ENCODE data around the gene POP5. TPM values are rescaled to one million over a fixed set of nuclear protein-coding genes. Genes with fewer than 3 reads are reported as not detected.
A peak's percentile ranks its signal among the peaks of the same experiment; 100 is the strongest.

POP5 gene
- total and polyA plus RNA-seq, 2 experiments from 2014 or later = 38.9 to 68.4 TPM

DNA sequence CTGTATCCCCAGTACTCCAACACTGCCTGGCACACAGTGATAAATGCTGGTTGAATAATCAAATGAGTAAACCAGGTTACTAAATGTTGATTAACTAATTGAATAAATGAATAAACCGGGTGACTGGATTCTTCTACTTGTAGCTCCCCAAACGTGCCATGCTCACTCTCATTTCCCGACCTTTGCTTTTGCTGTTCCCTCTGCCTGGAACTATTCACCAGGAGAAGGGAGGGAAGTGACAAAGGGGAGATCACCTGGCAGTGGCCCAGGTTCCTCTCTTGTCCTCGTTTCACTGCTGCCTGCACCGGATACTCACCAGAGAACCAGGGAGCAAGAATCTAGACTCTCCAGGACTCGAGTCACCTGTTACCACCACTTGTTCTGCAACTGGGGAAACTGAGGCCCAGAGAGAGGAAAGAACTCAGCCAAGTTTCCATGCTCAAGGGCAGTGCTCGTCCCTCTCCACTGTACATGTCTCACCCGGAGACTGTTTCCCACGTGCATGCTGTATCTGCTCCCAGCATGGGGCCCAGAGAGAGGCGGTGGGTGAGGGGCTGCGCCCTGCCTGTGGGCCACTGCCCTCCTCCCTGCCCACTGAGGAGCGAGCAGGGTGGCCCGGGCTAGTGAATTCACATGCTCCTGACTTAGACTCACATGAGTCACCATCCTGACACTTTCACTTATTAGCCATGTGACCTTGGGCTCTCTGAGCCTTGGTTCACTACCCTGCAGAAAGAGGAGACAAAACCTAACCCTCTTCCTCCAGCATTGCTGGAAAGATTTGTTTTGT is 17.7 kb upstream of the POP5 start:
- no peaks in the 10 kb centered on the region for H3K9me2 ChIP-seq (ENCODE audit: insufficient read depth)
- no peak overlapping the region for H3K9ac ChIP-seq
- H3K4me3 ChIP-seq = no peak overlapping the region
- peaks cover 28% of the 10 kb centered on the region; the same call in 1 of the 2 replicates for H3K27me3 ChIP-seq (replicated peaks; ENCODE audit: insufficient read depth)
- H3K27ac ChIP-seq = no peak overlapping the region
- 17 to 19% methylated on average over 12 to 13 of the region's 13 CpGs for WGBS, 2 experiments (ENCODE audit: low coverage in 1 of 2, low lambda C conversion rate in 2 of 2, missing lambda C conversion rate in 2 of 2)
- no peak overlapping the region for H2AFZ ChIP-seq
- peak; percentile 72 for DNase-seq
- TF ChIP-seq EZH2 (IDR thresholded peaks at IDR 0.05; ENCODE audit: insufficient read depth, poor library complexity, severe bottlenecking) = no peak
- no peak for TF ChIP-seq EZH2phosphoT487 (IDR thresholded peaks at IDR 0.05; ENCODE audit: insufficient read depth, low read depth)
- no peaks in the 10 kb centered on the region for H3F3A ChIP-seq (ENCODE audit: insufficient read depth)
- no peaks in the 10 kb centered on the region for H3K79me2 ChIP-seq (ENCODE audit: insufficient read depth)
- no peaks in the 10 kb centered on the region for H3K9me3 ChIP-seq (ENCODE audit: low read depth)
- H3K36me3 ChIP-seq (ENCODE audit: low read depth) = no peaks in the 10 kb centered on the region
- in situ Hi-C loops (cut with MboI) = loop anchor here (10.0 kb wide), 1 partner anchor 356 kb away; no protein-coding TSS in a partner anchor
- no peaks in the 10 kb centered on the region for H4K20me1 ChIP-seq (ENCODE audit: insufficient read depth)
- H3K4me1 ChIP-seq (ENCODE audit: insufficient read depth) = no peaks in the 10 kb centered on the region
- no peak overlapping the region for H3K4me2 ChIP-seq (ENCODE audit: unreplicated experiment)

DNA sequence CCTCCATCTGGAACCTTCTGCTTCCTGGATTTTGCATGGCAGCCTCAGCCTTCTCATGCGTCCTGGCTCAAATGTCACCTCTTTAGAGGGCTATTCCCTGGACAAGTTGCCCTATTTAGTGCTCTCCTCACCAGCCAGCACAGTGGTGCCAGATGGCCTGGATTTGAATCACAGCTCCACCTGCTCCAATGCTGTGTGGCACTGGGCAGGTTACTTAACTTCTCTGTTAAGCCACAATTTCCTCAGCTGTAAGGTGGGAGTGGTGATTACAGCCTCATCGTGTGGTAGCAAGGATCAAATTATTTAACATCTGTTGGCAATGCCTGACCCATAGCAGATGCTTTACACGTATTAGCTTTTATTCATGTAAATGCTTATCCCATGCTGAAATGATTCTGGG is 16.7 kb upstream of the POP5 start:
- Histone ChIP-seq H3K9me3 (ENCODE audit: low read depth) (no peaks in the 10 kb centered on the region), H3K27me3 (replicated peaks; ENCODE audit: insufficient read depth) (peaks cover 28% of the 10 kb centered on the region; the same call in 1 of the 2 replicates), H3K4me3 (no peak overlapping the region), H3K36me3 (ENCODE audit: low read depth) (no peaks in the 10 kb centered on the region), H4K20me1 (ENCODE audit: insufficient read depth) (no peaks in the 10 kb centered on the region), H3K79me2 (ENCODE audit: insufficient read depth) (no peaks in the 10 kb centered on the region), H3K9ac (no peak overlapping the region), H3K4me2 (ENCODE audit: unreplicated experiment) (no peak overlapping the region), H3K9me2 (ENCODE audit: insufficient read depth) (no peaks in the 10 kb centered on the region), H3K27ac (no peak overlapping the region), H2AFZ (no peak overlapping the region), H3K4me1 (ENCODE audit: insufficient read depth) (no peaks in the 10 kb centered on the region), H3F3A (ENCODE audit: insufficient read depth) (no peaks in the 10 kb centered on the region)
- WGBS, 2 experiments (ENCODE audit: low coverage in 1 of 2, low lambda C conversion rate in 2 of 2, missing lambda C conversion rate in 2 of 2) = 35 to 39% methylated on average over 3 of the region's 3 CpGs
- no peak for TF ChIP-seq EZH2phosphoT487 (IDR thresholded peaks at IDR 0.05; ENCODE audit: insufficient read depth, low read depth)
- no peak for TF ChIP-seq EZH2 (IDR thresholded peaks at IDR 0.05; ENCODE audit: insufficient read depth, poor library complexity, severe bottlenecking)
- DNase-seq = no peak
- in situ Hi-C loops (cut with MboI) = loop anchor here (10.0 kb wide), 1 partner anchor 357 kb away; no protein-coding TSS in a partner anchor

DNA sequence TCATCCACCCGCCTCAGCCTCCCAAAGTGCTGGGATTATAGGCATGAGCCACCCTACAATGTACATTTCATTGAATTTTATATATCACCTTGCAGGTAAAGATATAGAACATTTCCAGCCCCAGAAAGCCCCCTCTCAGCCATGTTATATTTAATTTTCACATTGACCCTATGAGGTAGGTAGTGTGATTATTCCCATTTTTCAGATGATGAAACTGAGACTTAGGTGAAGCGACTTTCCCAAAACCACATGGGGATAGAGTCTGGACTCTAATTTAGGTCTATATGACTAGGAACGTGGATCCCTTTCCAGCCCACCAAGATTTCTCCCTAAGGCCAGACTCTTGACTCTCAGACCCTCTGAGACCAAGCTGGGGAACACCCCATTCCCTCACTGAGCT is 15.7 kb upstream of the POP5 start:
- no peak for DNase-seq
- no peak for TF ChIP-seq EZH2phosphoT487 (IDR thresholded peaks at IDR 0.05; ENCODE audit: insufficient read depth, low read depth)
- TF ChIP-seq EZH2 (IDR thresholded peaks at IDR 0.05; ENCODE audit: insufficient read depth, poor library complexity, severe bottlenecking) = no peak
- Histone ChIP-seq H3F3A (ENCODE audit: insufficient read depth) (no peaks in the 10 kb centered on the region), H3K9ac (no peak overlapping the region), H3K4me3 (no peak overlapping the region), H3K4me1 (ENCODE audit: insufficient read depth) (no peaks in the 10 kb centered on the region), H2AFZ (no peak overlapping the region), H3K27me3 (replicated peaks; ENCODE audit: insufficient read depth) (peaks cover 29% of the 10 kb centered on the region), H3K4me2 (ENCODE audit: unreplicated experiment) (no peak overlapping the region), H3K79me2 (ENCODE audit: insufficient read depth) (no peaks in the 10 kb centered on the region), H3K27ac (no peak overlapping the region), H4K20me1 (ENCODE audit: insufficient read depth) (no peaks in the 10 kb centered on the region), H3K9me3 (ENCODE audit: low read depth) (no peaks in the 10 kb centered on the region), H3K9me2 (ENCODE audit: insufficient read depth) (no peaks in the 10 kb centered on the region), H3K36me3 (ENCODE audit: low read depth) (no peaks in the 10 kb centered on the region)
- in situ Hi-C loops (cut with MboI) = loop anchor here (10.0 kb wide), 1 partner anchor 358 kb away; no protein-coding TSS in a partner anchor
- WGBS, 2 experiments (ENCODE audit: low coverage in 1 of 2, low lambda C conversion rate in 2 of 2, missing lambda C conversion rate in 2 of 2) = 65 to 71% methylated on average over 3 of the region's 3 CpGs

DNA sequence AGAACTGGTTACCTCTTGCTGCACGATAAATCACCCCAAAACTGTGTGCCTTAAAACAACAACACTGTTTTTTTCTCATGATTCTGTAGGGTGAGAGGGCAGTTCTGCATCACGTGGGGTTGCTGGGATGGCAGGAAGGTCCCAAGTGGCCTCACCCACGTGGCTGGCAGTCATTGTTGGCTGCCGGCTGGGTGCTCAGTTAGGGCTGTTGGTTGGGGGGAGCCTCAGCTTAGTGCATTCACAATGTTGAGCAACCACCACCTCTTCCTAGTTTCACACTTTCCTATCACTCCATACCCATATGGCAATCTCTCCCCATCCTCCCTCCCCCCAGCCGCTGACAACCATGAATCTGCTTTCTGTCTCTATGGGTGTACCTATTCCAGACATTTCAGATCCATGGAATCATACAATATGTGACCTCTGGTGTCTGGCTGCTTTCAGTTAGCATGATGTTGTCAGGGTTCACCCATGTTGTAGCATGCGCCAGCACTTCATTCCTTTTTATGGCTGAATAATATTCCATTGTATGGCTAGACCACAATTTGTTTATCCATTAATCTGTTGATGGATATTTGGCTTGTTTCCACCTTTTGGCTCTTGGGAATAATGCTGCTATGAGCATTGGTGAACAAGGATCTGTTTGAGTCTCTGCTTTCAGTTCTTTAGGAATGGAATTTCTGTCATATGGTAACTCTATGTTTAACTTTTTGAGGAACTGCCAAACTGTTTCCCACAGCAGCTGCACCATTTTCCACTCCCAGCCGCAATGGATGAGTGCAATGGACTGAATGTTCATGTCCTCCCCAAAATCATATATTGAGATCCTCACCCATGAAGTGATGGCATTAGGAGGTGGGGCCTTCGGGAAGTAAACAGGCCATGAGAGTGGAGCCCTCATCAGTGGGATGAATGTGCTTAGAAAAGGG is 11.2 kb upstream of the POP5 start:
- Histone ChIP-seq H3K36me3 (ENCODE audit: low read depth) (no peaks in the 10 kb centered on the region), H3K4me3 (no peak overlapping the region), H3K79me2 (ENCODE audit: insufficient read depth) (no peaks in the 10 kb centered on the region), H3K9ac (no peak overlapping the region), H3K27me3 (replicated peaks; ENCODE audit: insufficient read depth) (peaks cover 16% of the 10 kb centered on the region), H3K27ac (no peak overlapping the region), H4K20me1 (ENCODE audit: insufficient read depth) (no peaks in the 10 kb centered on the region), H3K4me1 (ENCODE audit: insufficient read depth) (no peaks in the 10 kb centered on the region), H3F3A (ENCODE audit: insufficient read depth) (no peaks in the 10 kb centered on the region), H2AFZ (no peak overlapping the region), H3K9me2 (ENCODE audit: insufficient read depth) (no peaks in the 10 kb centered on the region), H3K9me3 (ENCODE audit: low read depth) (no peaks in the 10 kb centered on the region), H3K4me2 (ENCODE audit: unreplicated experiment) (no peak overlapping the region)
- no peak for TF ChIP-seq EZH2phosphoT487 (IDR thresholded peaks at IDR 0.05; ENCODE audit: insufficient read depth, low read depth)
- no peak for TF ChIP-seq EZH2 (IDR thresholded peaks at IDR 0.05; ENCODE audit: insufficient read depth, poor library complexity, severe bottlenecking)
- in situ Hi-C loops (cut with MboI) = loop anchor here (10.0 kb wide), 1 partner anchor 362 kb away; no protein-coding TSS in a partner anchor
- 53 to 54% methylated on average over 8 of the region's 8 CpGs for WGBS, 2 experiments (ENCODE audit: low coverage in 1 of 2, low lambda C conversion rate in 2 of 2, missing lambda C conversion rate in 2 of 2)
- no peak for DNase-seq

Data from GM23248 (cell line).